HG03135 (cell line): ENCODE results near the gene PLCB1.
"Not testable (repeated sequence)": the region's sequence is repeated elsewhere in the genome, so short reads cannot be mapped to it uniquely, and the experiment has no call there.

Experiments used
- ATAC-seq: cut with Tn5 transposase; IDR thresholded peaks from one replicate; pipeline ENCODE4 v1.9.1; 2021; ENCODE audit warnings: mild to moderate bottlenecking, moderate library complexity; ENCODE audit not compliant: unreplicated experiment

The PLCB1 gene

DNA sequence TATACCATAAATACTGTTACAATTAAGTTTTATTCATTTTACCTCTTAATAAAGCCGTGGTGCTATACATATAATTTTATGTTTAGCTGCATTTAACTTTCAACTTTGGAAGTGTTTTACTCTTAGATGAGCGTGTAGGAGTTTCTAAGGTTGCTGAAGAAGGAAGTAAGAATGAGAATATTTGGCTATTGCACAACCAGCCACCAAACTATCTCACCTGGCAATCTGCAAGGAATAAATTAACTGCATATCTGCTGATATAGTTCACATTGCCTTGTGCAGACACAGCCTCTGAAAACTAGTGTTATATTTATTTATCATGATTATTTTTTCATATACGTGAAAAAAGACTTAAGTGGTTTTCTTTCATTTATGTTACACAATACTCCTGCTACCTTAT, 230.4 kb downstream of the PLCB1 start:
- no peak for ATAC-seq

DNA sequence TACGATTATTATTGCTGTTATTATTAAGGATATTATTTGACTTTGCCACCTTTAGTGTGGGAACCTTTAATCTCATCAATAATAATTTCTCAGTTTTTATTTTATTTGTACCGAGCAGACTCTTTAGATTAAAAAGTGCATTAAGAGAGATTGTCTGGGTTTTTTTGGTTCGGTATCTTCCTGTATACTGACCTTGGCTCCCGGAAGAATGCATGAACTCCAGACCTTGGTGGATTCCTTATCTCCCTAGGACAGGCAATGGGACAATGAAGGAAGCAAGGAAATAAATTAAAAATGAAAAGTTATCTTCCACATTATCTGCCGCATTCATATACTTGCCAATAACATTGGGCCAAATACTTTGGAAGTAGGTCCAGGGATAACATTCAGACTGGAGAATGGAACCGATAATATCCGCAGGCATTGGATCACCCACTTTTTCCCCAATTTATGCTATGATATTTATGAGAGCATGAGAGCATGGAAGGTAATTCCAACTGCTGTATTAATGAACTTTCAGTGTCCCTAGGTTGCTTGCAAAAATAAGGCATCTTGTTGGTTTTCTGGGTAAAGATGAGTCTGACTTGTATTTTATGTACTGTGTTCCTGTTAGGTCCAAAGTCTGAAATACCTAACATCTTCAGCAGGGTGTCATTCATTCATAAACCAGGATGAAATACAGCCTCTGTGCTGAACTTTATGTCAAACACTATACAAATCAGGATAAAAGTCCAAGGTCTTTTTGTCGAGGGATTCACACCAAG, 232.1 kb downstream of the PLCB1 start:
- ATAC-seq, result no peak

DNA sequence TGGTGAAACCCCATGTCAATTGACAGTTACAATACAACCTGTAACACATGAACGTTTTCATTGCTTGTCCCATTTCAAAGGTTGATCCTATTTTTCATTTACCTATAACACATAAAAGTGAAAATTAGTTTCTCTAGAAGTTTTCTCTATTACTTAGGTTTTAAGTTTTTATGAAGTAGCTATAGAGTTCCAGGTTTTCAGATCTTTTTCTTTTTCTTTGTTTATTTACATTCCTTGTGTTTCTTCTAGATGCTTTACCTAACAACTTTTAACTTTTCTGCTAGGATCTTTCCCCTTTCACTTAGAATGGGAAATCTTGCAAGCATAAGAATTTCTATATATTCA, 232.6 kb downstream of the PLCB1 start:
- no peak for ATAC-seq

DNA sequence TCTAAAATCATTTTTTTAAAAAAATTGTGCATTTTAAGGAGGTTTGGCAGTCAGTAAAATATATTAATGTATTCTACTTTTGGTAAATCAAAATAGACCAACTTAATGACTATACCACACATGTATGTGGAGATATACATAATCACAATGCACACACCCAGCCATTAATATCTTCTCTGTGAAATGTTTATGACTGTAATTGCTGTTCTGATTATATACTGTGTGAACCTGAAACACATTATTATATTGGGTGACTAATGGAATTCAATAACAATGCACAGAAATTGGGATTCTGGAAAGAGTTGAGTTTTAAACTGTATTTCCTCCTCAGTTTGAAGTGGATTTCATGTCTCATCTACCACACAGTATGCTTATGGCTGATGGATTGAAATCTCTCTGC, 233.6 kb downstream of the PLCB1 start:
- no peak for ATAC-seq

DNA sequence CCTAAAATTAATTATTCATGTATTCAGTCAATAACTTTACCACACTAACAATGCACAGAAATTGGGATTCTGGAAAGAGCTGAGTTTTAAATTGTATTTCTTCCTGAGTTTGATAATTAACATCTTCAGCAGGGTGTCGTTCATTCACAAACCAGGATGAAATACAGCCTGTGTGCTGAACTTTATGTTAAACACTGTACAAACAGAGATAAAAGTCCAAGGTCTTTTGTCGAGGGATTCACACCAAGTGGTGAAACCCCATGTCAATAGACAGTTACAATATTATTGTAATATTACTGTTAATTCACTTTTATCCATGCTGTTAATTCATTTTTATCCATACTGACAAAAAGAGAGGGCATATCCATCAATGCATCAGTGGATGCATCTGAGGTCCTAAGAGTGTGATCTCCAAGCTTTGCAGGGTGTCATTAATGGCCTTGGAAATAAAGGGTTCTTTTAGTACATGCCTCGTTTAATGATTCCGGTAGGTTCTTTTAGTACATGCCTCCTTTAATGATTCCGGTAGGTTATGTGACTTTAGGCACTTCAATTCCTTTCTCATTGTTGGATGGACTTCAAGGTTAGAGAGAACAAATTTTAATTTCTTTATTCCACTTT, 234.3 kb downstream of the PLCB1 start:
- no peak for ATAC-seq

DNA sequence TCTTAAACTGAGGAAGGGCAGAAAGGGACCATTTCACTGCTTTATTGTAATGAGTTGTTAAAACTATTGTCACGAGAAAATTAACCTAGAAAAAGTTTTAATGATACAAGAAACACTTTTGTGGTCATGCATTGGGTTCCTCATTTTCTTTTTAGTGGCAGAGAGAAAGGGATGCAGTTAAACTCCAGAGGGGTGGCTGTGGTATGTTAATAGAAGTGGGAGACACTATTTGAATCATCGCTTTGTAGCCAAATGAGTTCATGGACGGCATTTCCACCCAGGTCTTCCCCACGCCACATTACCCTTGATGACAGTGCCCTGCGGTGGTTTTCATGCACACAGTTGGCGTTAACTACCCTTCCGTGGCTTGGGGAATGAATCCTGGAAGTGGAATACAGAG, 235.6 kb downstream of the PLCB1 start:
- no peak for ATAC-seq

DNA sequence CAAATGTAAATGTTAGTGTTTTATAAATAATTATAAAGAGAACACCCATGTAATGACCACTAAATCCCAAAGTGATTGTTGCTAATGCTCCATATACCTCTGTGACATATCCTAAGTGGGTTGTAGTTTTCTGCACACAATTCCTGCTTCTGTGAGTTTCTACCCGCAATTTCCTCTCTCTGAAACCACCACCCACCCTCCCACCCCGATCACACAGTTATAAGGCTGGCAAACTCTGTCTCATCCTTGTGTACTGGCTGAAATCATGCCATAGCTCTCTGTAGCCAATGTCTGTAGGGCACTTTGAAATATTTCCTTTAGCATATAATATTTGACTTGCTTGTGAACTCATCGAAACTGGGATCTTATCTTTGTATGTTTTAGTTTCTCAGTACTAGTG, 236.6 kb downstream of the PLCB1 start:
- no peak for ATAC-seq

DNA sequence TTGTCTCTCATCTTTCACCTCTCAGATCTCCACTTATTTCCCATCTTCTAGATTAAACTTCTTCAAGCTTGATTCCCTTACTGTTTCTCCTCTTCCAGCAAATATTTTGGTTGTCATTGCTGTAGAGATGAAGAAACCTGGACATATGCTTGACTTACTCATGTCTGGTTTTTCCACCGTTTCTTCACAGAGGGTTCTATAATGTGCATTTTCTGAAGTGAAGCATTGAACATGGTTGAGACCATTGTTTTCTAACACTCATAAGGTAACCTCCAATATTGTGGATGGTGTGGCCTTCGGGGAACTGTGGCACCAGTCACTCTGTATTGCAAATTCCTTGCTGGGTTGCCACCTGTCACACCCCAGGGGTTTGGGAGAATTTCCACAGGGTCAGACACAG, 237.2 kb downstream of the PLCB1 start:
- no peak for ATAC-seq

DNA sequence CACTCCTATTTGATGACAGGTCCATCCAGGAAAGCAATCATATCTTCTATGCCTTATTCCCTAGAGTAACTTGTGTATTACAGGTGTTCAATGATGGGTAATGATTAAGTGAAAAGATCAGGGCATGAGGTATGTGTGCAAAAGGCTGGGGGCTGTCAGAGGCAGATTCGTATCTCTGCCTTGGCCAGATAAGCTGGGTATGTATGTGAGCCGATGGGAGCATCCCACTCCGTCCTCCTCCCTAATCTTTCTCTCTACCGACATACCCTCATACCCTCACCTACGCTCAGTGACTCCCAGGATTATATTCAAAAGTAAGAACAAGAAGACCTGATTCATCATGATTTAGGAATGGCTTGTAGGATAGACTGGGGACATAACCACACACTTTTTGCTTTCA, 238.7 kb downstream of the PLCB1 start:
- no peak for ATAC-seq

DNA sequence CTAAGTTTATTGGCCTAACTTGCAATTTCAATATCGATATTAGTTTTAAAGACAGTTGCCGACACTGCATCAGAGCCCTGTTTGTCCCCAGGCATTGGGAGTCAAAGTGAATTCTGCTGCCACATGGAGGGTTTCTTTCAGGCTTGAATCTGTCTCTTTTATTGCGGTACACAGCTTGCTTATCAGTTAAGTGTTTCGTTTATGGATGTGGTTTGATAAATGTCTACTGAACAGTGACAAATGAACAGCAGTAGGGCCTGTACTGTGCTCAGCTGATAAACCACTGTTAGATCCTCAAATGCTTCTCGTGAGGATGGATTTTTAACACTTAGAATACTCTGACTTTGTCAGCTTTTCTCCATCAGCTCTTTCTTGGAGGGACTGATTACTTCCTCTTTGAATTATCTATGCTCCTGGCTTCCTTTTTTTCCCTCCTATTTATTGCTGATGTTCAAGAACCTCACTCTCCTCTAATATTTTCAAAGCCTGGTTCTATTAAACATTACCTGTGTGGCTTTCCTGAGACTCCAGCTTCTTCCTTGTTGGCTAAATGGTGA, 240.8 kb downstream of the PLCB1 start:
- no peak for ATAC-seq

DNA sequence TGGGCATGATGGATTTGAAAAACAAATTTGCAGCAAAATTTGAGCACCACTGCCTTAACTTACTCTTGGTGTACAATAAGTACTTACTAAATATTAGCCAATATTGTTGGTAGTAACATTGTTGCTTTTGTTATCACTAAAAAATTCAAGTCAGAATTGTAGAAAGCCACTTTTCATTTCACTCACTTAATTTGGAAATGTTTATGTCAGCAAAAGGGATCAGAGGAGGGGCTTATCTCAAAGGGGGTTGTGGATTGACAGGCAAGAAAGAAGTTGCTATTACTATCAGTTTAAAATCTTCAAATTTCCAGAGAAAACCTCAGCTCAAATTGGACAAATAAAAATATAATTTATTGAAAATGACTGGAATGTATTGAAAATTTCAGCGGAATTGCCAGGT, 241.5 kb downstream of the PLCB1 start:
- no peak for ATAC-seq

DNA sequence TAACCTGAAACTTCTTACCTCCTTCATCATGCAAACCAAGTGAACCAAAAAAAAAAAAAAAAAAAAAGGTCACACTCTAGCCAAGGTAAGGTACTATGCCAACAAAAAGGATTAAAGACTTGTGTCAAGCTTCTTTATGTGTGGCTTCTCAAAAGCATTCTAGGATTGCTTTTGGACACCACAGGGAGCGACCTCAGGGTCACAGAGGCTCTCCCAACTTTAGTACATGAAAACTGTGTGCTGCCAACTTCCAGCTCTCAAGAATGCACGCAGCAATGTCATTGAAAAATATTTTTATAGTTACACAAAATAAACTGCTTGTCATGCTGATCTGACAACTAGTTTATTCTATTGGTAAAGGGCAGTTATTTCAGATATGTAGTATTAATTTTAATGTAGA, 243.8 kb downstream of the PLCB1 start:
- no peak for ATAC-seq

DNA sequence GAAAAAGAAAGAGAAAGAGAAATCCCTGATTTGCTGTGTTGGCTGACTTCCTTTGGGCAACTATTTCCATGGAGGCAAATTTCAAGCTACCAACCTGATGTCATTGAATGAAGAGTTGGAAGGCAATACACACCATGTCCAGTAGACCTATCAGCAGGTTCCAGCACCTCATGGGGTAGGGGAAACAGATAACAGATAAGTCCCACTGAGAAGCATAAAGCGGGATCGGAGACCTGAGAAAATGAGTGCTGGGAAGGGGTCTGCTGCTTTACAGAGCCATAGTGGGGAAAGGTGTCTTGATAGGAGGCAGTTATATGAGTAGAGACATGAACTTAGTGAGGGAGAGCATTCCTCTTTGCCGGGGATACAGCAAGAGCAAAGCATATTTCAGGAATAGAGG, 244.9 kb downstream of the PLCB1 start:
- ATAC-seq, result no peak

DNA sequence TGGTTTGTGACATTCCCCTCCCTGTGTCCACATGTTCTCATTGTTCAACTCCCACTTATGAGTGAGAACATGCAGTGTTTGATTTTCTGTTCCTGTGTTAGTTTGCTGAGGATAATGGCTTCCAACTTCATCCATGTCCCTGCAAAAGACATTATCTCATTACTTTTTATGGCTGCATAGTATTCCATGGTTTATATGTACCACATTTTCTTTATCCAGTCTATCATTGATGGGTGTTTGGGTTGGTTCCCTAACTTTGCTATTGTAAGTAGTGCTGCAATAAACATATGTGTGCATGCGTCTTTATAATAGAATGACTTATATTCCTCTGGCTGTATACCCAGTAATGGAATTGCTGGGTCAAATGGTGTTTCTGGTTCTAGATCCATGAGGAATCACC, 247.1 kb downstream of the PLCB1 start:
- not testable (repeated sequence) for ATAC-seq

DNA sequence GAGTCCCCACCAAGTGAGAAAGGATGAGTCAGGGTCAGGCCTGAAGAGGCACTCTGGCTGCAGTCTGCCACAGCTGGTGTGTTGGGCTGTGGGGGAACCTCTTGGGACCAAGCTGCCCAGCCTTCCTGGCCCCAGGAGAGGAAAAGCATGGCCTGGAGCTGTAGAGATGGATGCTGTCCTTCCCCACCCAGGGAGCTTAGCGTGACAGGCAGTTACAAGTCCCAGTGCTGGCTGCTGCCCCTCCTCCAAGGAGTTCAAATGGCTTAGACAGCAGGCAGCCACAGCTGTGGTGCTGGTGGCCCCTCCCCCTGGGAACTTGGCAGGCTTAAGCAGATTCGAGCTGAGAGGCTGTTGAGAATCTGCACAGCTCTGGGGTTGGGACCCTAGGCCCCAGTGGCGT, 253.2 kb downstream of the PLCB1 start:
- ATAC-seq, result no peak

DNA sequence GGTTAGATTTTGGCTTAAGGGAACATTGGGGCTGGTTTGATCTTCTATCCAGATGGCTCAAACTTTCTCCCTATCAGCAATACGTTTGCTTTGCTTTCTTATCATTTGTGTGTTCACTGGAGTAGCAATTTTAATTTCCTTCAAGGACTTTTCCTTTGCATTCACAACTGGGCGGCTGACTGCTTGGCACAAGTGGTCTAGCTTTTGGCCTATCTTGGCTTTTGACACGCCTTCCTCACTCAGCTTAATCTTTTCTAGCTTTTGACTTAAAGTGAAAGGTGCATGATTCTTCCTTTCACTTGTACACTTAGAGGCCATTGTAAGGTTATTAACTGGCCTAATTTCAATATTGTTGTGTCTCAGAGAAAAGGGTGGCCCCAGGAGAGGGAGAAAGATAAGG, 254.9 kb downstream of the PLCB1 start:
- ATAC-seq, result no peak

DNA sequence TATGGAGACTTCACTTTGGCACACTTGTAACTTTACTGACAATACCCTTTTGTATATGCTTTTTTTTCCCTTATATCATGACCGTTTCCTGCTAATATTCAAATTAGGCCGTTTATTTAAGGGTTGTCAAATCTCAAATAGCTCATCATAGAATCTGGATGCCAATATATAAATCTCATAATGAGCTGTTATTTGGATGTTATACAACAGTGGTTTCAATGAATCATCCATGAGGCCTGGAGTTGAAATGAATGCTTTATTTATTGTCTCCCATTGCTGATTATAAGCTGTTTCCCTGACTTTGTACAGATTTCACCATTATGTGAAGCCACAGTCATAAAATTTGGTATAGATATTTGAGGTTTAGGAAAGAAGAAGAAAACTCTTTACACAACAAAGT, 256.1 kb downstream of the PLCB1 start:
- ATAC-seq, result no peak

DNA sequence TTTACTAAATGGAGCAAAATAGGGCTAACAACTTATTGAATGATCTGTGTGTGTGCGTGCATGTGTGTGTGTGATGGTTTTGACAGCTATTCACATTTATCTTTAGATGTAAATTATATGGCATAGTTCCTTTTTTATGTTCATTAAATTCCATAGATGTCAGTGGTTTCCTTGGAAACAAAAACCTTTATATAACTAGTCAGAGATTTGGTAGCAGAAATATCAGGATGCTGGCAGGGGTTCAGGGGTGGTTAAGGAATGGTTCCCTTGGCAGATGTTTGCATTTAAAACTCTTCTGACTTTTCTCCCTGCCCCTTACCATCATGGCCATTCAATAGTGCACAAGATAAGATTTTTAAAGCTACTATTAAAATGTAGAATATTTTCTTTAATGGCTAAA, 256.6 kb downstream of the PLCB1 start:
- no peak for ATAC-seq

DNA sequence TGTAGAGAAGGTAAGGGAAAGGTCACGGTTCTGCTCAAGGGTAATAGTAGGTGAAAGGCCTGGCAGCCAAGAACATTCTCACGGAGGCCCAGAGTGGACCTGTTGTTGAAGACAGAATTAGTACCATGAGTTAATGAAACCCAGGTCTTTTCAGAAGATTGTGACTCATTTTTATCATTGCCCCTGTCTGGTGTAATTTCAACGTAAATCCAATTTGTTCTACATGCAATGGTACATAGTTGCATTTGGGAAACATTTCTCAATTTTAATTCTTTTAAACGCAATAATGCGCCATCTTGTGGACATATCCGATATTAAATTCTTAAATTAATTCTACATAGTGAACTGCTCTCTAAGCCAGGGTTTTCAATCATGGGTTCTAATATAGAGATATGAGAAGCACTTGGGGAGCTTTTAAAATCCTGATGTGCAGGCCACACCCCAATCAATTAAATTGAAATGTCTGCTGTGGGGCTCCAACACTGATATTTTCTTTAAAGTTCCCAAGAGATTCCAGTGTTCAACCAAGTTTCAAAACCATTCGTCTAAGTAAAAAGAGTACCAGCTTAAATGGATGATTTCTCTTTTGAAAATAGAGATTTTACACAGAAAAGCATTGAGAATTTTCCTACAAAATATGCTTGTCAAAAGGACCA, 257.4 kb downstream of the PLCB1 start:
- ATAC-seq, result no peak

DNA sequence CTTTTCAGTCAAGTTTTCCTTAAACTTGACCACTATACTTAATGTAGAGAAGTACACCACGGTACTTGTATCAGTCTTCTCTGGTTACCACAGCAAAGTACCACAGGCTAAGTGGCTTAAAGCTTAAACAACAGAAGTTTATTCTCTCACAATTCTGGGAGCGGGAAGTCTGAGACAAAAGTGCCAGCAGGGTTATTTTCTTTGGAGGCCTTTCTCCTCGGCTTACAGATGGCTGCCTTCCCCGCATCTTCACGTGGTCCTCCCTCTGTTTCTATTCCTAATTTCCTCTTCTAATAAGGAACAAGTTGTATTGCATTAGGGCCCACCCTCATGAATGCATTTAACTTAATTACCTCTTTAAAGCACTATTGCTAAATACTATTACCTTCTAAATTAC, 258.0 kb downstream of the PLCB1 start:
- ATAC-seq, result no peak

DNA sequence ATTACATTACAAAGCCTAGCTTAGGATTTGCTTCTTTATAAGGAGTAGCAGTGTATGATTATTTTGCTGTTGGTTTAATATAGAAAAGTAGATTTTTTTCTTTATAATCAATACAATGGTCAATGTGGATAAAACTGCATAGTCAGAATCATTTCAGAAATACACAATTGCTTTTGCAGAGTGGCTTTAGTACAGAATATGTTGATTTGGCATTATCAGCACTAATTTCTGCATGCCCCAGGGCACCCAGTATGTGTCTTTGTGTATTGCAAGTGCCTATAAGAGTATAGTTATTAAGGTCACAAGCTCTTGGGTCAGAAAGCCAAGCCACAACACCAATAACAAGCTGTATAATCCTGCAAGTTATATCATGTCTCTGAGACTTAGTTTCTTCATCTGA, 258.4 kb downstream of the PLCB1 start:
- ATAC-seq, result no peak

DNA sequence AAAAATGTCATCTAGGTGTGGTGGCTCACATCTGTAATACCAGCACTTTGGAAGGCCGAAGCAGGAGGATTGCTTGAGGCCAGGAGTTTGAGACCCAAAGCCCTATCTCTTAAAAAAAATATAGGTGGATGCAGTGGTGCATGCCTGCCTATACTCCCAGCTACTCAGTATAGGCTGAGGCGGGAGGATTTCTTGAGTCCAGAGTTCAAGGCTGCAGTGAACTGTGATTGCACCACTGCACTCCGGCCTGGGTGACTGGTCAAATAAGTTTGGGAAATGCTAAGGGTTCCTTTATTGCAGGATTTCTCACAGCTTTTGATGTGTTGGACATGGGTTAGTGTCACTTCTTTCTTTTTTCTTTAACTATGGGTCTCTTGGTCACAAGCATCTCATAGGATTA, 261.3 kb downstream of the PLCB1 start:
- ATAC-seq, result no peak
